Panc1 (cell line): ENCODE results near the gene PDZRN4.

ENCODE experiments used
- CTCF ChIP-seq: fragments of 450-650 bp; IDR thresholded peaks from 2 replicates; pipeline ENCODE4 v1.5.1; 2017; ENCODE audit warnings: mild to moderate bottlenecking
- POLR2AphosphoS5 ChIP-seq: IDR thresholded peaks from 2 replicates; pipeline ENCODE4 v1.6.1; 2012; ENCODE audit warnings: mild to moderate bottlenecking, low read depth, low read length, moderate library complexity

GRCh38 chr12:41184864-41185263 lies 3.3 kb upstream of the PDZRN4 start:
- TF ChIP-seq CTCF (no peak), POLR2AphosphoS5 (no peak)
